GM18499 (cell line): ENCODE results near the gene C11orf24.

Source experiments
- ATAC-seq: cut with Tn5 transposase; IDR thresholded peaks from one replicate; pipeline ENCODE4 v1.9.1; 2021; ENCODE audit warnings: moderate number of reproducible peaks; ENCODE audit not compliant: insufficient read depth, unreplicated experiment

Gene C11orf24

GRCh38 chr11:68271781-68272608, at the start of gene C11orf24:
TSS of gene C11orf24 (minus strand) at chr11:68271973. CDS start at chr11:68263767, 8,206 bp downstream.
- peak; percentile 41 for ATAC-seq

GRCh38 chr11:68317147-68317785, 45.5 kb upstream of the C11orf24 start:
- ATAC-seq: no peak

GRCh38 chr11:68315171-68315920, 43.6 kb upstream of the C11orf24 start:
- ATAC-seq: no peak

DNA sequence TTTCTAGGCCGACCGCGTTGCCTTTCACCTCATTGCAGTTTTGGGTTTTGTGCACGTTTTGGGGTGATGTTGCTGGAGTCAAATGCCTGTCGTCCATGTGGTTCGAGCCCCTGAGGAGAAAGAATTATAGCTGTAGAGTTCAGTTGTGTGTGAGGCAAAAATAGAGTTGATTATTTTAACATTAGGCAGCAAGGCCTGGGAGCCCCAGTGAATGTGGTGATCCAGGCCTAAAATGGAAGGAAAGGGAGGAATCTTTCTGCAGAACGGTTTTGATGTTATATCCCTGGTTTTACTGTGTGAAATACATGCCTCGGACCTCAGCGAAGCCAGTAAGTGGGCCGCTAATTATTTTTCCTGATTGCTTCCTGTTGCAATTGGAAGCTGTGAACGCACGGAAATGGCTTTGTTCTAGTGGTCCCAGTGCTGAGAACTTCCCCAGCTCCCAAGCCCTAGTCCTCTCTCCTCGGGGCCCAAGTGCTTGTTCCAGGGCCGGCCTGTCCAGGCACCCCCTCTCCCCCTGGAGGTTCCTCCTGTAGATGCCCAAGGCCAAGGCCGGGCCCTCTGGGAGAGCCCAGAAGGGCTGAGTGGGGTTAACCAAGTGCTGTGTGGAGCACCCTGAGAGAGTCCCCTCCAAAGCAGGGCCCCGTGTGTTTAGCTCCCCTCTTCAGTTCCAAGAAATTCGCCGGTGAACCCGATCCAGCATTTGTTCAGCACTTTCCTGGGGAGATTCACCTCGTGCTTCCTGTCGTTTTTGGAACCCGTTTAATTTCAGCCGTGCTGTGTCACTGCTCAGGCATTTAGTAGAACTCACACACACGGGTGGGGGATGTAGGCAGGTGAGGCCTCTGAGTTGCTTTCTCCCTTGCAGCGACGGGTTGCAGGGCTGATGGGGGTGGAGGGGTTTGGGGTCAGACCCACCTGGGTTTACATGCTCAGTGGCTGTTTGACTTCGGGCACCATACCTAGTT, 42.7 kb upstream of the C11orf24 start:
- ATAC-seq: no peak

DNA sequence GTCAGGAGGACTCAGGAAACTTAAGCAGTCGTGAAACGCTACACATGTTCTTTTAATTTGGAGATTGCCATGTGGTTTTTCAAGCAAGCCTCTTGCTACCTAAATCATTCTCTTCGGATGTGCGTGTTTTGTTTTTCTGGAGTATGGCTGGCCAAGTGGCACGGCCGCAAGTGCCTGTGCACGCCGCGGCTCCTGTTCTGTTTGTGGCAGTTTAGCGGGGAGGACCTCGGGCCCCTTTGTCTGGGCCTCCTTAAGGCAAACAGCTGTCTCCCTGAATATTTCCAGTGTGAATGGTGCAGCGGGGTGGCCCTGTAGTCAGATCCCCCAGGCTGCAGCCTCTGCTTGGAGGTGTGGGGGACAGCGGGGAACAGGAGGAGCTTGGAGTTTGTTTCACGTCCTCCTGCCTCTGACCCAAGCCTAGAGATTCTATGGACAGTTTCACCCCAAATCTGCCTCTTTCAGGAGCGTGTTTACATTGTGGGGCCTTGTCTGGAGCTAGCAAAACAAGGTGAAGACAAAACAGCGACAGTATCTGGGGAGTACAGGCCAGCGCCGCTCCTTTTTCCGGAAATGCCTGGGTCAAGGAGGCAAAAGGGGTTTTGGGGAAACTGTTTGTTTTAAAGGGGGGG, 41.9 kb upstream of the C11orf24 start:
- ATAC-seq: no peak

- ATAC-seq: no peak
Measured at GRCh38 chr11:68312780-68313573, 41.2 kb upstream of the C11orf24 start.

- no peak for ATAC-seq
Measured at GRCh38 chr11:68312117-68312779, 40.5 kb upstream of the C11orf24 start, which contains the start of gene LRP5. TSS of gene LRP5 (plus strand) at chr11:68312591. CDS start at chr11:68312715, 124 bp downstream.

DNA sequence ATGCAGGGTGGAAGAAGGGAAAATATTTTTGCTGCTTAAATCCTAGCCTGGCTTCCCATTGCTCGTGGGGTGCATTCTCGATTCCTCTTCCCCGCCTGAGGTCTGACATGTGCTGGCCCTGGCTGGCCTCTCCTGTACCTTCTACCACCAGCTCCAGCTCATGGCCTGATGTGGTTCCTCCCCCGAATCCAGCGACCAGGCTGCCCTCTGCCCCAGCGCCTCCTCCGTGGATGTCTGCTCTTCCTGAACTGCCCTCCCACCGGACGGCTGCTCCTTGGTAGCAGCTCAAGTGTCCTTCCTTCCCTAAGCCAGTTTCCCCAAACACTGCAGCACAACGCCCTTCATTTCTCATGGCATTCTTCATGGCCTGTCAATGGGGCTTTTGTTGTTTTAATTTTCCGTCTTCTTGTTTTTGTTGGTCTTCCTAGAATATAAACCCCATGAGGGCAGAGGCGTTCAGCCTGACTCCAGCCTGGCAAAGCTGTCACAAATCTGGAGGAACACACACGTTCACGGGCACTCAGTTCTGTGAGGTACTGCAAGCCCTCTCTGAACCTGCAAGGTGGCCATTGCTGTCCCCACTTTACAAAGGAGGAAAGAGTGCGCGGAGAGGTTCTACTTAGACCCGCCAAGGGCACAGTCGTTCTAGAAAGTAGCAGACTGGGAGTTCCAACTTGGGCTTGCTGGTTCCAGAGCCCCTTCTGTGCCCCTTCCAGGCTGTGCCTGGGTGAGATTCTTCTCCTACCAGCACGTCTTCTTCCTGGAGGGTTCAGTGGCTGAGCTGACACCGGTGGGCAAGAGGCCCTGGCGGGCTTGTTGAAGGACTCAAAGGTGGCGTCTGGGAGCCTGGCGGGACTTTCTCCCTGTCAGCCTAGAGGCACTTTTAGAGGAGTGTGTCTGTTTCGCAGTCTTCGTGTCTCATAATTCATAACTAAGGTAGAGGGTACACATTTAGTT, 39.7 kb upstream of the C11orf24 start:
- ATAC-seq: no peak

GRCh38 chr11:68309621-68310185, 37.9 kb upstream of the C11orf24 start:
- no peak for ATAC-seq

- ATAC-seq: no peak
Measured at GRCh38 chr11:68308068-68308467, 36.3 kb upstream of the C11orf24 start.

DNA sequence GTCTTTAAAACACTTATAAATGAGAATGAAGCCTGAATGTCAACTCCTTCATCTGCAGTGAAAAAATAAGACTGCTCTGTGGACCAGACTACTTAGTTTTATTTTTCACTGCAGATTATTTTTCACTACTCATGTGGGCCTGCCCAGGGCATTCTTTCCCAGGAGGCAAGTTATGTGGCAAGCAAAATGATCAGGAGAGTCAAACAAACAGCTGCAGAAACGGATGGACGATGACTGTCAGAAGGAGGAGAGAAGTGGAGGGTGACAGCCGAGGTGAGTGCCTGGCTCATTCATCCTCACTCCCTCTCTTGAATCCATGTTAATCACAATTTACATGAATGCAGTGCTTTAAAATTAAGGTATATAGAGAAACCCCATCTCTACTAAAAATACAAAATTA, 34.9 kb upstream of the C11orf24 start:
- ATAC-seq: no peak

DNA sequence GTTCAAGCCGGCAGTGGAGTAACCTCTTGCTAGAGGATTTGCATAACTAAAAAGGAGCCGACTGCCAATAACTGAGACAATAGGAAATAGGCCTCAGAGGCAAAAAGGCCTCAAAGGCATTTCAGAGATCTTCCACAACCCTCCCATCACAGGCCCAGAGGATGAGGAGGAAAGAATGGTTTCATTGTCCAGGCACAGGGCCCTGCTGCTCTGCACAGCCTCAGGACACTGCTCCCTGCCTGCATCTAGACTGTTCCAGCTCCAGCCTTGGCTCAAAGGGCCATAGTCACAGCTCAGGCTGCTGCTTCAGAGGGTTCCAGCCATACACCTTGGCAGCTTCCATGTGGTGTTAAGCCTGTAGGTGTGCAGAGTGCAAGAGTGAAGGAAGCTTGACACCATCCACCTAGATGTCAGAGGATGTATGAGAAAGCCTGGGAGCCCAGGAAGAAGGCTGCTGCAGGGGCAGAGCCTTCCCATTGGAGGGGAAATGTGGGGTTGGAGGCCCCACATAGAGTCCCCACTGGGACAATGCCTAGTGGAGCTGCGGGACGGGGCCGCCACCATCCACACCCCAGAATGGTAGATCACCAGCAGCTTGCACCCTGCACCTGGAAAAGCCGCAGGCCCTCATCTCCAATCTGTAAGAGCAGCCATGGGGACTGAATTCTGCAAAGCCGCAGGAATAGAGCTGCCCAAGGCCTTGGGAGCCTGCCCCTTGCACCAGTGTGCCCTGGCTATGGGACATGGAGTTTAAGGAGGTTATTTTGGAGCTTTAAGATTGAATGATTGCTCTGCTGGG, 32.4 kb upstream of the C11orf24 start:
- ATAC-seq: no peak

- ATAC-seq: no peak
Measured at GRCh38 chr11:68303083-68303482, 31.3 kb upstream of the C11orf24 start.

DNA sequence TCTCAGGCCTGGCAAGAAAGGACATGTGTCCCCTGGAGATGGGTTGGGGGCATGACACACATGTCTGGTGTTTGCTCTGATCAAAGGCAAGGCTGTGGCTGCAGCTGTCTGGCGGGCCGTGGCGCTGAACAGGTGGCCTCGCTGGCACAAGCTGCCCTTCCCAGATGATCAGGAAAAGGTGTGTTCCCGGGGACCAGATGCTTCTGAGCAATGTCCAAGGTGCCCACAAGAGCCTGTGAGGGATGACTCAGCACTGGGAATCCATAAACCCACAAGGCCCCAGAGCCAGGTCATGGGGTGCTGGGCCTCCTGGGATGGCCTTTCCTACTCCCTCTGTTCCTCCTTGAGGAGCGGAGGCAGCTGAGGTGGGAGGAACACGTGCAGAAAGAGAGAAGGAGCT, 30.9 kb upstream of the C11orf24 start:
- no peak for ATAC-seq

DNA sequence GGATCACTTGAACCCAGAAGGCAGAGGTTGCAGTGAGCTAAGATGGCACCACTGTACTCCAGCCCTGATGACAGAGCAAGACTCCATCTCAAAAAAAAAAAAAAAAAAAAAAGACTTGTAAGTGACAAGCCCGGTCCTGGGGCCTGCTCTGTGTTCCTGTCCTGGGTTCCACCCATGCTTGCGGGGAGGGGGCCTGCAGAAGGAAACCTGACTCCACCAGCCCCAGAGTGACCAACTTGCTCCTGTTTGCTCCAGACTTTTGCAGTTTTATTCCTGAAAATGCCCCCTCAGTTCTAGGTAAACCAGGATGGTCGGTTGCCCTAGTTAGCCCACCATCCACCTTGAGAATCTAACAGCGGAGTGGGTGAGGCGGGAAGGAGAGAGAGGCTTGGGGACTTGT, 30.5 kb upstream of the C11orf24 start:
- ATAC-seq: no peak
